Lower leg skin (tissue), 4 donors: ENCODE results near the gene GPRIN1. TPM values are rescaled to one million over a fixed set of nuclear protein-coding genes. Genes with fewer than 3 reads are reported as not detected.

Experiments
- DNase-seq, 2 donors: peaks; one replicate each; pipeline ENCODE4 v3.0.0-alpha.2; 2019; ENCODE audit warnings: low spot score in 2 of 2
- H3K4me3 ChIP-seq: fragments of 200-600 bp; sonication (generic); 2 replicates; pipeline ENCODE4 v1.5.1; 2017; ENCODE audit warnings: mild to moderate bottlenecking, low read depth; ENCODE audit not compliant: poor library complexity, severe bottlenecking
- POLR2A ChIP-seq, 2 donors: fragments of 450-650 bp; IDR thresholded peaks; one replicate each; pipeline ENCODE4 v1.6.1; 2016 to 2017; ENCODE audit warnings: antibody characterized with exemption in 2 of 2, mild to moderate bottlenecking in 1 of 2, moderate library complexity in 1 of 2
- WGBS, 2 donors: methylation state at CpG; one replicate each; pipeline ENCODE4 v1.1.5; 2018; 5-methylcytosine and 5-hydroxymethylcytosine counted together
- intact Hi-C: fragments of 100-400 bp; cut with DNase I; formaldehyde crosslinking; loops from one replicate; pipeline ENCODE4 v1.15.0; 2023; ENCODE audit warnings: low total_unique reads
- total RNA-seq, 4 donors: library from RNA; depleted of rRNA; stranded (reverse); fragments of >200 nt; gene quantifications; one replicate each; pipeline ENCODE4 v1.1.0, GENCODE V29; 2016
- TF ChIP-seq, protein P1 (sequence below), 3 donors: fragments of 450-650 bp; IDR thresholded peaks; one replicate each; pipeline ENCODE4 v1.5.1; 2016; ENCODE audit warnings: antibody characterized with exemption in 3 of 3, mild to moderate bottlenecking in 3 of 3, moderate library complexity in 2 of 3

The GPRIN1 gene
- total RNA-seq, 4 donors from 2014 or later = 0.72 to 1.7 (median 1.5) TPM

DNA sequence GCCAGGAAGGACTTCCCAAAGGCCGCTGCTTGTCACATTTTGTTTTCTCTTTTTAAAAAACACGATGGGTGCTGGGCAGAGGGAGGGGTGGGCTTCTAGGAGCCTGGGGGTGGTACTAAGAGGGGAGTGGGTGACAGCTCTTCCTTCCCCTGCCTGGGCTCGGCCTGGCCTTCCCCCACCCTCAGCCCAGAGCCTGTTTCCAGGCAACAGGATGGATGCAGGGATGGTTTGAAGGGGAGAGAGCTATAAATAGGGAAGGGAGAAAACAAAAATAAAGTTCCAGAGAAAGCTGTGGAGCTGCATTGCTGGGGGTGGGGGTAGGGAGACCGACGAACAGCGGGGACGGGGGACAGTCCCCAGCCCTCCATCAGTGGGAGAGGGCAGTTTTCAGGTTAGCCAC lies 6.6 kb upstream of the GPRIN1 start:
- intact Hi-C loops = no loop called here
- 69 to 80% methylated on average over 7 of the region's 7 CpGs for WGBS, 2 donors
- TF ChIP-seq, protein P1, sequence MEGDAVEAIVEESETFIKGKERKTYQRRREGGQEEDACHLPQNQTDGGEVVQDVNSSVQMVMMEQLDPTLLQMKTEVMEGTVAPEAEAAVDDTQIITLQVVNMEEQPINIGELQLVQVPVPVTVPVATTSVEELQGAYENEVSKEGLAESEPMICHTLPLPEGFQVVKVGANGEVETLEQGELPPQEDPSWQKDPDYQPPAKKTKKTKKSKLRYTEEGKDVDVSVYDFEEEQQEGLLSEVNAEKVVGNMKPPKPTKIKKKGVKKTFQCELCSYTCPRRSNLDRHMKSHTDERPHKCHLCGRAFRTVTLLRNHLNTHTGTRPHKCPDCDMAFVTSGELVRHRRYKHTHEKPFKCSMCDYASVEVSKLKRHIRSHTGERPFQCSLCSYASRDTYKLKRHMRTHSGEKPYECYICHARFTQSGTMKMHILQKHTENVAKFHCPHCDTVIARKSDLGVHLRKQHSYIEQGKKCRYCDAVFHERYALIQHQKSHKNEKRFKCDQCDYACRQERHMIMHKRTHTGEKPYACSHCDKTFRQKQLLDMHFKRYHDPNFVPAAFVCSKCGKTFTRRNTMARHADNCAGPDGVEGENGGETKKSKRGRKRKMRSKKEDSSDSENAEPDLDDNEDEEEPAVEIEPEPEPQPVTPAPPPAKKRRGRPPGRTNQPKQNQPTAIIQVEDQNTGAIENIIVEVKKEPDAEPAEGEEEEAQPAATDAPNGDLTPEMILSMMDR (IDR thresholded peaks at IDR 0.05) = no peak
- no peak for TF ChIP-seq POLR2A (IDR thresholded peaks at IDR 0.05)
- DNase-seq = no peak
- H3K4me3 ChIP-seq = no peak overlapping the region

DNA sequence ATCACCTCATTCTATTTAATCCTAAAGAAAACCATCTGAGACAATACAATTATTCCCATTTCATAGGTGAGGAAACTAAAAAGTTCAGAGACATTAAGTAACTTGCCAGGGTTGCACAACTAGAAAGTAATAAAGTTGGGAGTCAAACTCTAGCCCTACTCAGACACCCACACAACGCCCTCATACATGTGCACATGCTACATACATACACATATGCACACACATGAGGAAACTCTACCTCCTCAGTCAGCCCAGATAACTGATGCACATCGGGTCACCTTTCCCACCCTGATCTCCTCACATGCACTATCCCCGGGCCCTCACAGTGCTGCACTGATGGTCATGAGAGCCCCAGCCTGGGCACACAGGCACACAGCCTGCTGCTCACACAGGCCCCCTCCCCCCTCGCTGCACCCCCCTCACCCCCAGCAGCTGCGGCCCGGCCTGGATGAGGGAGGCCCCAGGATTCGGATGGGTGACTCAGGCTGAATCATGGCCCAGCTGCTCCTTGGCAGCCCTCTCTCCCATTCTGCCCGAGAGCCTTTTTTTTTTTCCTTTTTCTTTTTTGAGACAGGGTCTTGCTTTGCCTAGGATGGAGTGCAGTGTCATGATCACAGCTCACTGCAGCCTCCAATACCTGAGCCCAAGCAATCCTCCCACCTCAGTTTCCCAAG lies 5.0 kb upstream of the GPRIN1 start:
- intact Hi-C loops = no loop called here
- 42 to 43% methylated on average over 7 to 8 of the region's 8 CpGs for WGBS, 2 donors
- no peak for TF ChIP-seq POLR2A (IDR thresholded peaks at IDR 0.05)
- TF ChIP-seq, protein P1 (IDR thresholded peaks at IDR 0.05) = no peak
- no peak overlapping the region for H3K4me3 ChIP-seq
- DNase-seq = no peak

DNA sequence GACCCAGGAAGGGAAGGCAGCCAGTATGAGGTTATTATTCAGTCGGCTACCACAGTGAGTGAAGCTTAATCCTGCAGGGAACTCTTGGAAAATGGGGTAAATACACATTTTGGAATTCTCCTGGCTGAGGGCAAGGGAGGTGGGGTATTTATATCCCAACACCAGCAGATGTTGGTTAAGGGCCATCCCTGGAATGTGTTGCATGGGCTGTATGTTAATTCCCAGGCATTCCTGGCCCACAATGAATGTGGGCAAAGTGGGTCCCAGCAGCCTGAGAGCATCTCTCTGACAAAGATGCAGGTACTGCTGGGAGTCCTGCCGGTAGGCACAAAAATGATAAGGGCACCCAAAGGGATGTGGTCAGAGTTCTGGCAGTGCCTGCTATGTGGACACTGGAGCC lies 2.9 kb upstream of the GPRIN1 start:
- WGBS, 2 donors = 70% methylated on average over 2 of the region's 2 CpGs
- intact Hi-C loops = no loop called here
- DNase-seq = no peak
- TF ChIP-seq, protein P1 (IDR thresholded peaks at IDR 0.05) = no peak
- TF ChIP-seq POLR2A (IDR thresholded peaks at IDR 0.05) = no peak
- no peak overlapping the region for H3K4me3 ChIP-seq

DNA sequence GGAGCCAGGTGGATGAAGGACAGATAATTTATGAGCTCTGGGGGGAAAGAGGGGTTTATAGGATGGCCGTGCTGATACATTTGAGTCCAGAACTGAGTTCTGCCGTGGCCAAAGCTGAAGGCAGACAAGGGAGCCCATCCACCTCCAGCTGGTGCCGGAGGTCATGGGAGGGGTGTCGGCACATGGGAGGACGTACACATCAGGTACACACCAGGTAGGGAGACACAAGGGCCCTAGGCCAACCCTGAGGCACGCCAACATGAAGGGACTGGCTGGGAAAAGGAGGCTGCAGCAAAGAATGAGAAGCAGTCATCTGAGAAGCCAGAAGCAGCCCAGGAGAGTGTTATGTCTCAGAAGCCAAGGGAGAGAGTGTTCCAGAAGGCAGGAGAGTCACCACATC lies 2.1 kb upstream of the GPRIN1 start:
- 79 to 92% methylated on average over 6 of the region's 6 CpGs for WGBS, 2 donors
- TF ChIP-seq, protein P1 (IDR thresholded peaks at IDR 0.05) = no peak
- no peak for TF ChIP-seq POLR2A (IDR thresholded peaks at IDR 0.05)
- DNase-seq = no peak
- intact Hi-C loops = no loop called here
- no peak overlapping the region for H3K4me3 ChIP-seq

DNA sequence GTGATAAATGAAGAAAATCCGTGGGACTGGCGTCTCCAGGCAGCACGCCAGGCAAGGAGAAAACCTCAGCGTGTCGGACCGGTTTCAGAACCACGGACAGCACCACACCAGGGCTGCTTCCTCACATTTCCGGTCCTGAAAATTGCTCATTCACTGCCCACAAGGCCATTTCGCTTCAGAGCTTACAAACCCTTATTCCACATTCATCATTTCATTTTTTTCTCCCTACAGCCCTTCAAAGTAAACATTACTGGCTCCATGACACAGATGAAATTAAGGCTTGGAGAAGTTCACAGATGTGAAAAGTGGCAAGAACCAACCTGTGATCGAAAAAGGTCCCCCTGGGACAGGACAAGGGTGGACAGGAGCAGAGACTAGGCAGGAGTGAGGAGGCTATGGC lies 1.5 kb upstream of the GPRIN1 start:
- 10 to 11% methylated on average over 10 of the region's 10 CpGs for WGBS, 2 donors
- intact Hi-C loops = no loop called here
- H3K4me3 ChIP-seq = no peak overlapping the region
- TF ChIP-seq POLR2A (IDR thresholded peaks at IDR 0.05) = no peak
- TF ChIP-seq, protein P1 (IDR thresholded peaks at IDR 0.05) = no peak
- DNase-seq = peak; percentile 61 to 90

DNA sequence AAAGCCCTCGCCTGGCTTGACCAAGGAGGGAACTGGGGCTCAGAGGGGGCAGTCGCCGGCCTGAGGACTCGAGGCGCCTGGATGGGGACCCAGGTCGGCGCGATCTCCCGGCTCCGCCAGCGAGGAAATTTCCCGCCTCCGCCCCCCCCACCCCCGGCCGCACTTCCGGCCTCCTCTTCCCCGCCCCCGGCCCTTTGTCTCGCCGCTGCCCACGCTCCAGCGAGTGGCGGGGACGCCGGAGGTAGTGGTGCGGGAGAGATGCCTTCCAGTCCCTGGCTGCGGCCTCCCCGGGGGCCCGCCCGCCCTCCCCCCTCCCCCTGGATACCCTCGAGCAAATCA lies 448 bp upstream of the GPRIN1 start:
- DNase-seq = no peak
- 2% methylated on average over 22 of the region's 31 CpGs; no CpG with 5 or more reads in 1 of the 2 donors for WGBS, 2 donors
- intact Hi-C loops = no loop called here
- TF ChIP-seq, protein P1 (IDR thresholded peaks at IDR 0.05) = no peak
- no peak for TF ChIP-seq POLR2A (IDR thresholded peaks at IDR 0.05)
- H3K4me3 ChIP-seq = peak overlapping the region; percentile 18
